Thyroid gland (tissue), 4 donors: ENCODE data around the gene FUOM.

Source experiments
- POLR2A ChIP-seq, 2 donors: fragments of 450-650 bp; IDR thresholded peaks; one replicate each; pipeline ENCODE4 v1.6.1; 2017; ENCODE audit warnings: antibody characterized with exemption in 2 of 2, mild to moderate bottlenecking in 2 of 2, moderate library complexity in 1 of 2
- TF ChIP-seq, protein P1 (sequence below), 6 experiments: fragments of 200-600 bp in 3 of 6; fragments of 450-650 bp in 3 of 6; sonication (generic) in 3 of 6; IDR thresholded peaks; one replicate each; pipeline ENCODE4 v1.5.1; 2016 to 2019; ENCODE audit warnings: antibody characterized with exemption in 6 of 6, mild to moderate bottlenecking in 2 of 6, inconsistent platforms in 1 of 6, moderate library complexity in 1 of 6

DNA sequence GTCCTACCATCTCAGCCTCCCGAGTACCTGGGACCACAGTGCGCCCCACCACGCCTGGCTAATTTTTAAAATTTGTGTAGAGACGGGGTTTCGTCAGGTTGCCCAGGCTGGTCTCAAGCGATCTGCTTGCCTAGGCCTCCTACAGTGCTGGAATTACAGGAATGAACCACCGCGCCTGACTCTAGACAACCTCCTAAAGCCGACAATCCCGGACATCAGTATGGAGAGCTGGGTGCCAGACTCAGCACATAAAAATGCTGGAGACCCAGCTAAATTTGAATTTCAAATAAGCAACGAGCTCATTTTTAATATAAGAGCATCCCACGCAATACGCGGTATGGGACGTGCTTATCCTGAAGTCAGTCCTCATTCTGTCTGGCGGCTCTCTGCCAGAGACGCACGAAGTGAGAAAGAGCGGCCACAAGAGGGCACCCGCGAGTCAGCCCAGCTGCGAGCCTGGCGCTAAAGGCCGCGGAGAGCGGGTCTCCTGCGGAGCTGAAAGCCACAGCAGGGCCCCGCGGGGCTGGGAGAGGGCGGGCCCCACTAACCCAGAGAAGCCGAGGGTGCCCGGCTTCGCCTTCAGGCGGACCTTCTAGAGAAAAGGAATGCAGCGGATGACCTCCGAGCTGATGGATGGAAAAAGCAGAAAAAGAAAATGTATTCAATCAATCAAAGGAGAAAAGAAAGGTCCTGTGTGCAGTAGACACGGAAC lies 28.2 kb downstream of the FUOM start:
- TF ChIP-seq POLR2A (IDR thresholded peaks at IDR 0.05): no peak
- TF ChIP-seq, protein P1, sequence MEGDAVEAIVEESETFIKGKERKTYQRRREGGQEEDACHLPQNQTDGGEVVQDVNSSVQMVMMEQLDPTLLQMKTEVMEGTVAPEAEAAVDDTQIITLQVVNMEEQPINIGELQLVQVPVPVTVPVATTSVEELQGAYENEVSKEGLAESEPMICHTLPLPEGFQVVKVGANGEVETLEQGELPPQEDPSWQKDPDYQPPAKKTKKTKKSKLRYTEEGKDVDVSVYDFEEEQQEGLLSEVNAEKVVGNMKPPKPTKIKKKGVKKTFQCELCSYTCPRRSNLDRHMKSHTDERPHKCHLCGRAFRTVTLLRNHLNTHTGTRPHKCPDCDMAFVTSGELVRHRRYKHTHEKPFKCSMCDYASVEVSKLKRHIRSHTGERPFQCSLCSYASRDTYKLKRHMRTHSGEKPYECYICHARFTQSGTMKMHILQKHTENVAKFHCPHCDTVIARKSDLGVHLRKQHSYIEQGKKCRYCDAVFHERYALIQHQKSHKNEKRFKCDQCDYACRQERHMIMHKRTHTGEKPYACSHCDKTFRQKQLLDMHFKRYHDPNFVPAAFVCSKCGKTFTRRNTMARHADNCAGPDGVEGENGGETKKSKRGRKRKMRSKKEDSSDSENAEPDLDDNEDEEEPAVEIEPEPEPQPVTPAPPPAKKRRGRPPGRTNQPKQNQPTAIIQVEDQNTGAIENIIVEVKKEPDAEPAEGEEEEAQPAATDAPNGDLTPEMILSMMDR (IDR thresholded peaks at IDR 0.05): peak; percentile 68 to 99 (median 86)
